Upper lobe of right lung (tissue), 1 donor: Measurements from ENCODE around the gene BRICD5. TPM values are rescaled to one million over a fixed set of nuclear protein-coding genes. Genes with fewer than 3 reads are reported as not detected.

Source experiments
- ATAC-seq: fragments of 200-7000 bp; cut with Tn5 transposase; one replicate; pipeline ENCODE4 v1.9.1; 2020; ENCODE audit warnings: mild to moderate bottlenecking, moderate library complexity
- DNase-seq: peaks from one replicate; pipeline ENCODE4 v3.0.0-alpha.2; 2020
- H3K27ac ChIP-seq: fragments of 200-600 bp; one replicate; pipeline ENCODE4 v1.8.0; 2022
- H3K27me3 ChIP-seq: fragments of 200-600 bp; one replicate; pipeline ENCODE4 v1.8.0; 2022; ENCODE audit warnings: mild to moderate bottlenecking
- H3K36me3 ChIP-seq: fragments of 200-600 bp; one replicate; pipeline ENCODE4 v1.8.0; 2022
- H3K4me1 ChIP-seq: fragments of 200-600 bp; one replicate; pipeline ENCODE4 v1.8.0; 2022
- H3K4me3 ChIP-seq: fragments of 200-600 bp; one replicate; pipeline ENCODE4 v1.8.0; 2022; ENCODE audit warnings: mild to moderate bottlenecking
- H3K9me3 ChIP-seq: fragments of 200-600 bp; one replicate; pipeline ENCODE4 v1.8.0; 2022
- CTCF ChIP-seq: fragments of 200-600 bp; IDR thresholded peaks from one replicate; pipeline ENCODE4 v1.8.0; 2022; ENCODE audit warnings: antibody characterized with exemption
- intact Hi-C: fragments of 100-400 bp; cut with DNase I; formaldehyde crosslinking; loops from one replicate; pipeline ENCODE4 v1.11.0; 2022
- total RNA-seq: library from RNA; stranded (reverse); fragmentation: NEBNext Ultra II Directional; extraction: Animal tissue kit (Norgen Biotek cat#: 25700); gene quantifications from one replicate; pipeline ENCODE4 v1.2.1, GENCODE V29; 2021
- donor health status: DM: no; HTN: yes; CAD: no; lungs with severe emphysema.

The BRICD5 gene
- total RNA-seq, 1 donor from 2014 or later = 7.5 TPM

- H3K27me3 ChIP-seq = no peaks in the 10 kb centered on the region
- peaks cover 34% of the 10 kb centered on the region for H3K36me3 ChIP-seq
- no peaks in the 10 kb centered on the region for H3K9me3 ChIP-seq
- no peak for ATAC-seq
- no peak overlapping the region for H3K27ac ChIP-seq
- no peak for DNase-seq
- TF ChIP-seq CTCF = no peak
- peaks cover 36% of the 10 kb centered on the region for H3K4me1 ChIP-seq
- intact Hi-C loops = no loop called here
- no peak overlapping the region for H3K4me3 ChIP-seq
These were observed 692 bp downstream of the BRICD5 start for GRCh38 chr16:2210009-2210332.

GRCh38 chr16:2209258-2210008, 1.2 kb downstream of the BRICD5 start:
- H3K36me3 ChIP-seq = peaks cover 34% of the 10 kb centered on the region
- no peak overlapping the region for H3K27ac ChIP-seq
- no peak for ATAC-seq
- intact Hi-C loops = no loop called here
- no peak overlapping the region for H3K4me3 ChIP-seq
- TF ChIP-seq CTCF = no peak
- no peak for DNase-seq
- H3K27me3 ChIP-seq = no peaks in the 10 kb centered on the region
- H3K4me1 ChIP-seq = peaks cover 41% of the 10 kb centered on the region
- no peaks in the 10 kb centered on the region for H3K9me3 ChIP-seq

- intact Hi-C loops = no loop called here
- Histone ChIP-seq H3K27me3 (no peaks in the 10 kb centered on the region), H3K27ac (no peak overlapping the region), H3K4me1 (peaks cover 38% of the 10 kb centered on the region), H3K9me3 (no peaks in the 10 kb centered on the region), H3K36me3 (peaks cover 34% of the 10 kb centered on the region), H3K4me3 (no peak overlapping the region)
- no peak for ATAC-seq
- no peak for TF ChIP-seq CTCF
- no peak for DNase-seq
These were observed 1.9 kb downstream of the BRICD5 start for GRCh38 chr16:2208772-2209171.

- DNase-seq (no peak), ATAC-seq (no peak)
- intact Hi-C loops = no loop called here
- no peak overlapping the region for H3K4me3 ChIP-seq
- H3K9me3 ChIP-seq = no peaks in the 10 kb centered on the region
- H3K27ac ChIP-seq = no peak overlapping the region
- peaks cover 33% of the 10 kb centered on the region for H3K4me1 ChIP-seq
- TF ChIP-seq CTCF = no peak
- no peaks in the 10 kb centered on the region for H3K27me3 ChIP-seq
- peaks cover 34% of the 10 kb centered on the region for H3K36me3 ChIP-seq
These were observed 2.4 kb downstream of the BRICD5 start for GRCh38 chr16:2208308-2208707.

- Histone ChIP-seq H3K36me3 (peaks cover 34% of the 10 kb centered on the region), H3K27me3 (no peaks in the 10 kb centered on the region), H3K9me3 (no peaks in the 10 kb centered on the region), H3K27ac (no peak overlapping the region), H3K4me1 (peaks cover 29% of the 10 kb centered on the region), H3K4me3 (no peak overlapping the region)
- no peak for TF ChIP-seq CTCF
- DNase-seq (no peak), ATAC-seq (no peak)
- intact Hi-C loops = no loop called here
These were observed 2.8 kb downstream of the BRICD5 start for GRCh38 chr16:2207872-2208271.
